ENCODE data around the gene TMIE.

- TF ChIP-seq, protein P1, sequence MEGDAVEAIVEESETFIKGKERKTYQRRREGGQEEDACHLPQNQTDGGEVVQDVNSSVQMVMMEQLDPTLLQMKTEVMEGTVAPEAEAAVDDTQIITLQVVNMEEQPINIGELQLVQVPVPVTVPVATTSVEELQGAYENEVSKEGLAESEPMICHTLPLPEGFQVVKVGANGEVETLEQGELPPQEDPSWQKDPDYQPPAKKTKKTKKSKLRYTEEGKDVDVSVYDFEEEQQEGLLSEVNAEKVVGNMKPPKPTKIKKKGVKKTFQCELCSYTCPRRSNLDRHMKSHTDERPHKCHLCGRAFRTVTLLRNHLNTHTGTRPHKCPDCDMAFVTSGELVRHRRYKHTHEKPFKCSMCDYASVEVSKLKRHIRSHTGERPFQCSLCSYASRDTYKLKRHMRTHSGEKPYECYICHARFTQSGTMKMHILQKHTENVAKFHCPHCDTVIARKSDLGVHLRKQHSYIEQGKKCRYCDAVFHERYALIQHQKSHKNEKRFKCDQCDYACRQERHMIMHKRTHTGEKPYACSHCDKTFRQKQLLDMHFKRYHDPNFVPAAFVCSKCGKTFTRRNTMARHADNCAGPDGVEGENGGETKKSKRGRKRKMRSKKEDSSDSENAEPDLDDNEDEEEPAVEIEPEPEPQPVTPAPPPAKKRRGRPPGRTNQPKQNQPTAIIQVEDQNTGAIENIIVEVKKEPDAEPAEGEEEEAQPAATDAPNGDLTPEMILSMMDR (IDR thresholded peaks at IDR 0.05) = no peak
- TF ChIP-seq POLR2A (IDR thresholded peaks at IDR 0.05) = no peak
Observed at GRCh38 chr3:46710671-46711295, 9.6 kb downstream of the TMIE start.

All from uterus (tissue), 2 donors.